ENCODE data around the gene DISP1. TPM values are rescaled to one million over a fixed set of nuclear protein-coding genes. Genes with fewer than 3 reads are reported as not detected.

DISP1 gene
- total RNA-seq, 6 experiments from 2014 or later = 2.8 to 4.0 (median 3.7) TPM

- Mint-ChIP-seq H3K36me3 (ENCODE audit: low read depth) (no peaks in the 10 kb centered on the region), H3K4me1 (ENCODE audit: low read depth) (peaks cover 8% of the 10 kb centered on the region; the same call in 1 of the 2 replicates), H3K4me3 (no peak overlapping the region), H3K9me3 (no peaks in the 10 kb centered on the region), H3K27me3 (ENCODE audit: insufficient read depth) (peaks cover 25% of the 10 kb centered on the region), H3K27ac (no peak overlapping the region)
- TF ChIP-seq CTCF (IDR thresholded peaks at IDR 0.05) = no peak
- DNase-seq = no peak
These were observed 31.8 kb upstream of the DISP1 start for GRCh38 chr1:222783051-222783450.

GRCh38 chr1:222784371-222784770 is 30.5 kb upstream of the DISP1 start:
- Mint-ChIP-seq H3K27ac (no peak overlapping the region), H3K36me3 (ENCODE audit: low read depth) (no peaks in the 10 kb centered on the region), H3K9me3 (no peaks in the 10 kb centered on the region), H3K27me3 (ENCODE audit: insufficient read depth) (peaks cover 28% of the 10 kb centered on the region), H3K4me1 (ENCODE audit: low read depth) (peaks cover 8% of the 10 kb centered on the region; the same call in 1 of the 2 replicates), H3K4me3 (no peak overlapping the region)
- no peak for TF ChIP-seq CTCF (IDR thresholded peaks at IDR 0.05)
- no peak for DNase-seq

GRCh38 chr1:222784916-222785315 is 29.9 kb upstream of the DISP1 start:
- no peak for DNase-seq
- H3K4me1 Mint-ChIP-seq (ENCODE audit: low read depth) = peaks cover 8% of the 10 kb centered on the region; the same call in 1 of the 2 replicates
- H3K27ac Mint-ChIP-seq = no peak overlapping the region
- no peak overlapping the region for H3K4me3 Mint-ChIP-seq
- TF ChIP-seq CTCF (IDR thresholded peaks at IDR 0.05) = no peak
- H3K27me3 Mint-ChIP-seq (ENCODE audit: insufficient read depth) = peaks cover 32% of the 10 kb centered on the region
- H3K9me3 Mint-ChIP-seq = no peaks in the 10 kb centered on the region
- H3K36me3 Mint-ChIP-seq (ENCODE audit: low read depth) = no peaks in the 10 kb centered on the region

- no peak for DNase-seq
- Mint-ChIP-seq H3K4me1 (ENCODE audit: low read depth) (peaks cover 8% of the 10 kb centered on the region; the same call in 1 of the 2 replicates), H3K36me3 (ENCODE audit: low read depth) (no peaks in the 10 kb centered on the region), H3K27ac (no peak overlapping the region), H3K27me3 (ENCODE audit: insufficient read depth) (peaks cover 32% of the 10 kb centered on the region), H3K9me3 (no peaks in the 10 kb centered on the region), H3K4me3 (no peak overlapping the region)
- no peak for TF ChIP-seq CTCF (IDR thresholded peaks at IDR 0.05)
These were observed 29.3 kb upstream of the DISP1 start for GRCh38 chr1:222785529-222785928.

DNA sequence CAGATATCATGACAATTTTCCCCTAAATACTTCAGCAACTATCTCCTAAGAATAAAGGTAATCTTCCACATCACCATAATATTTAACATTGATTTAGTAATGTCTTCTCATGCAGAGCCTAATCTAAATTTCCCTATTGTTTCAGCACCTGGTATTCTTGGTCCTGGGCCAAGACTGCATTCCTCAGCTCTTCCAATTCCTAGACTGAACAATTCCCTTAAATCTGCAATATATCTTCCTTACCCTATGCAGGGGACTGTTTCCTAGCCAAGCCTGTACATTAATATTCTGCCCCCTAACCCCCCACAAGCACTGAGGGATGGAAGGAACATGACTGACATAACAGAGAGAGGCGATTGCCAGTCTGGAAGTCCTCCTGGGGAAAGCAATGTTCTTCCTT is 28.7 kb upstream of the DISP1 start:
- DNase-seq = no peak
- no peak for TF ChIP-seq CTCF (IDR thresholded peaks at IDR 0.05)
- Mint-ChIP-seq H3K4me1 (ENCODE audit: low read depth) (peaks cover 8% of the 10 kb centered on the region; the same call in 1 of the 2 replicates), H3K4me3 (no peak overlapping the region), H3K36me3 (ENCODE audit: low read depth) (no peaks in the 10 kb centered on the region), H3K27me3 (ENCODE audit: insufficient read depth) (peaks cover 32% of the 10 kb centered on the region), H3K27ac (no peak overlapping the region), H3K9me3 (no peaks in the 10 kb centered on the region)

DNA sequence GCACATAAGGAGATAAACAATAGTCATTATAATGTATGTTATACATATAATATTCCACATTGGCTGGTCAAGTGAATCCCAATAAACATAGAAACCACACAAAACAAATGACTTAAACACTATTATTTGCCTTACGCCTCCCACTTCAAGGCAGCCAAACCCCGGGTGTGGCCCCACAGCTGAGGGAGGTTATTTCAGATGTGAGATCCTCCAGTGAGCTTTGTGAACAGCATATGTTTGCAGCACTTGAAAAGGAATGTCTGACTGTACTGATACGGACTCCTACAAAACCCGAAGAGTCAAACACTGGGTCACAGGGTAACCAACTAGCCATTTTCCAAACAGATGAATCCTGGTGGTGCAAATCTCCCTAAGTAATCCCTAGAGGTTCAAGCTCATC is 27.1 kb upstream of the DISP1 start:
- DNase-seq = no peak
- TF ChIP-seq CTCF (IDR thresholded peaks at IDR 0.05) = no peak
- H3K4me3 Mint-ChIP-seq = no peak overlapping the region
- no peaks in the 10 kb centered on the region for H3K36me3 Mint-ChIP-seq (ENCODE audit: low read depth)
- peaks cover 25% of the 10 kb centered on the region for H3K27me3 Mint-ChIP-seq (ENCODE audit: insufficient read depth)
- H3K27ac Mint-ChIP-seq = no peak overlapping the region
- no peaks in the 10 kb centered on the region for H3K9me3 Mint-ChIP-seq
- H3K4me1 Mint-ChIP-seq (ENCODE audit: low read depth) = peaks cover 8% of the 10 kb centered on the region; the same call in 1 of the 2 replicates
